GM21526 (cell line): ENCODE measurements around the gene PROP1.
"Not testable (repeated sequence)": the region's sequence is repeated elsewhere in the genome, so short reads cannot be mapped to it uniquely, and the experiment has no call there.

Source experiments
- ATAC-seq: cut with Tn5 transposase; IDR thresholded peaks from one replicate; pipeline ENCODE4 v1.9.1; 2021; ENCODE audit warnings: moderate library complexity; ENCODE audit not compliant: unreplicated experiment, low FRiP score

Gene PROP1

GRCh38 chr5:177995691-177996595, at the start of gene PROP1:
TSS of gene PROP1 (minus strand) at chr5:177996242. CDS start at chr5:177995933, 309 bp downstream.
- no peak for ATAC-seq

DNA sequence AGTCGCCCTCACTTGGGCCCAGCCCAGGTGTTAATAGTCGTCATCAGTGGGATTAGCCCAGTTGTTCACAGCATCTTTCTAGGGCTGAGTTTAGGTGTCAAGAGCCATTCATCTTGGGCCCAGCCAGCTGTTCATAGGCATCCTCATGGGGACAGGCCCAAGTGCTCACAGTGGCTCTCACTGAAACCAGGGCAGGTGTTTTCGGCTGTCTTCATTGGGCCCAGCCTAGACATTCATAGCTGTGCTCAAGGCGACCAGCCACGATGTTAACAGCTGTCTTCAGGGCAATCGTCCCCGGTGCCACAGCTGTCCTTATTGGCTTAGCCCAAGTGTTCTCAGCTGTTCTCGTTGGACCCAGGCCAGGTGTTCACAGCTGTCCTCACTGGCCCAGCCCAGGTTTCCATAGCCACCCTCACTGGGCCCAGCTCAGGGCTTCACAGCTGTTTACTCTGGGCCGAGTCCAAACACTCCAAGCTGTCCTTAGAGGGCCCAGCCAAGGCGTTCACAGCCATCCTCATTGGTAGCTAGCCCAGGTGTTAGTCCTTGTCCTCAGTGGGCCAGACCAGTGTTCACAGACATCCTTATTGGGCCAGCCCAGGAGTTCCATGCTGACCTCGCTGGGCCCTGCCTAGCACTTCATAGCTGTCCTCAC, 23.5 kb upstream of the PROP1 start:
- not testable (repeated sequence) for ATAC-seq

DNA sequence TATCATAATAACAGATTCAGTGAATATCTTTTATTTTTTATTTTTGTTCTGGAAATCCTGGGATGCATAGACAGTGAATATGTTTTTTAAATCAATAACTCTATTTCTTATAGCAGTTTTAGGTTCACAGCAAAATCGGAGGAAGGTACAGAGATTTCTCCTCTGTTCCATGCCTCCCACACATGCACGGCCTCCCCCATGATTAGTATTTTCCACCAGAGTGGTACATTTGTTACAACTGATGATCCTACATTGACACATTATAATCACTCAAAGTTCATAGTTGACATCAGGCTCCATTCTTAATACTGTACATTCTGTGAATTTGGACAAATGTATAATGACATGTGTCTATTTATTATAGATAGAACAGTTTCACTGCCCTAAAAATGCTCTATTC, 16.7 kb upstream of the PROP1 start:
- ATAC-seq, result not testable (repeated sequence)

GRCh38 chr5:178011816-178012554, 15.9 kb upstream of the PROP1 start:
- ATAC-seq, result not testable (repeated sequence)

- not testable (repeated sequence) for ATAC-seq
These were observed 11.2 kb upstream of the PROP1 start for GRCh38 chr5:178007272-178007671.

- not testable (repeated sequence) for ATAC-seq
These were observed 10.6 kb upstream of the PROP1 start for GRCh38 chr5:178006536-178007231.

GRCh38 chr5:178006181-178006535, 10.1 kb upstream of the PROP1 start:
- not testable (repeated sequence) for ATAC-seq

- ATAC-seq, result no peak
These were observed 1.8 kb upstream of the PROP1 start for GRCh38 chr5:177997846-177998245.

DNA sequence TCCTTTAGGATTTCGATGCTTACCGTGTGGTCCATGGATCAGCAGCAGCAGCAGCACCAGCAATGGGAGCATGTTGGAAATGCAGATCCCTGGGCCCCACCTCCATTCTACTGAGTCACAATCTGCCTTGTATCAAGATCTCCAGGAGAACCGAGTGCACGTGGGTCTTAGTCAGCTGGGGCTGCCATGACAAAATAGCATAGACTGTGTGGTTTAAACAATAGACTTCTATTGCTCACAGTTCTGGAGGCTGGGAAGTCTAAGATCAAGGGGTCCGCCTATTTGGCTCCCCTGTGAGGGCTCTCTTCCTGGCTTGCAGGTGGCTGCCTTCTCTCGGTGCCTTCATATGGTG, 1.3 kb upstream of the PROP1 start:
- ATAC-seq, result no peak

DNA sequence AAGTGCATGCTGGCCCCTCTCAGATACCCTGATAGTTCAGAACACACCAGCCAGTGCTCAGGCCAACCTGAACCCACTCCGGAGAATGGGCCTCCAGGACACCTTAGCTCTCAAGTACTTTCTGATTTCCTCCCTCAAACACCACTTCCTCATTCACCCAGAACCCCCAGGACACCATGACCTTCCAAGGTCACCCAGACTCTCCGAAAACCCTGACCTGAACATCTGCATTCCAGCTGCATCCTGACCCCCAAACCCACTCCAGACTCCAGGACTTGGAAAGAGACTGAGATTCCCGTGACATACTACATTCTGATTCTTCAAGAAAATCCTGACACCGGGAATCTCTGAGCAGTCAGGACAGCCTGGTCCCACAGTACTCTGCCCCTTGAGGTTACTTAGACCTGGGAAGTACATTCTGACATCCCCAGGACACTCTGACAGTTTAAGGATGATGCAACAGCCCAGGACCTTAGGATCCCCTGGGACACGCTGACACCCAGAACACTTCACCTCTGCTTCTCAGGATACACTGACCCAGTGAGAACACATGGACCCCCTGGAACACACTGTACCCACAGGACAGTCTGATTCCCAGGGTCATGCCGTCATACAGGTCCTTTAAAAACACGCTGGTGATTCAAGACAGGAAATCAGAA, 747 bp upstream of the PROP1 start:
- ATAC-seq, result no peak

- no peak for ATAC-seq
These were observed 1.4 kb downstream of the PROP1 start for GRCh38 chr5:177994561-177995190.

GRCh38 chr5:177994063-177994462, 2.0 kb downstream of the PROP1 start:
- ATAC-seq, result no peak

- no peak for ATAC-seq
These were observed 3.6 kb downstream of the PROP1 start for GRCh38 chr5:177992466-177992865.

- ATAC-seq, result no peak
These were observed 6.9 kb downstream of the PROP1 start for GRCh38 chr5:177988989-177989625.

GRCh38 chr5:177987326-177987725, 8.7 kb downstream of the PROP1 start:
- ATAC-seq, result no peak

DNA sequence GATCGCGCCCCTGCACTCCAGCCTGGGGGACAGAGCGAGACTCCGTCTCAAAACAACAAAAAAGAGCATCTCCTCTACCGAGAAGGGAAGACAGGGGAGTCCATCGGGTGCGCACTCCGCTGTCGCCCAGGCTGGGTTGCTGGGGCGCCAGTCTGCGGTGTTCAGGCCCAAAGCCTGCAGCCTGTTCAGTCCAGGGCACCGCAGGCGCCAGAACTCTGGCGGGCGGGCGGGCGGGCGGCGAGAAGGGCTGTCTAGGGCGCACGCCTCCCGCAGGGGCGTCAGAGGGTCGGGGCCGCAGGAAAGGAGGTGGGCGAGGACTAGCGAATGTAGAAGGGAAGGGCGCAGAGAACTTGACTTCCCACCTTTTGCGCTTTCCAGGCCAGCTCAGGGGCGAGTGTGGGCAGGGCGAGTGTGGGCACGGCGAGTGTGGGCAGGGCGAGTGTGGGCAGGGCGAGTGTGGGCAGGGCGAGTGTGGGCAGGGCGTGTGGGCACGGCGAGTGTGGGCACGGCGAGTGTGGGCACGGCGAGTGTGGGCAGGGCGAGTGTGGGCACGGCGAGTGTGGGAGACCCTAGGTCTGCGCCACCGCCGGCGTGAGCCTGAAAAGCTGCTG, 10.5 kb downstream of the PROP1 start:
- ATAC-seq, result no peak

- ATAC-seq, result no peak
These were observed 11.3 kb downstream of the PROP1 start for GRCh38 chr5:177984584-177985206.
